Caco-2 (cell line): ENCODE results near the gene F13A1. TPM values are rescaled to one million over a fixed set of nuclear protein-coding genes. Genes with fewer than 3 reads are reported as not detected.

Experiments
- BruUV-seq: library from RNA; stranded (reverse); fragments of 400-500 nt; replicated peaks from 2 replicates; lab custom pipeline; 2021; lab: Mats Ljungman, UMichigan
- CTCF ChIA-PET: fragments of 300-600 bp; sonication (Branson Sonifier 250); formaldehyde crosslinking; loops from one replicate; lab custom pipeline; 2022; ENCODE audit warnings: antibody characterized with exemption; lab: Charles Lee
- POLR2A ChIA-PET: fragments of 300-600 bp; sonication (Branson Sonifier 250); formaldehyde crosslinking; loops from one replicate; lab custom pipeline; 2022; ENCODE audit warnings: antibody characterized with exemption; lab: Charles Lee
- DNase-seq, 2 experiments: peaks; one replicate each; pipeline versions ENCODE4 v3.0.0 to v3.0.0-alpha.2; 2020 to 2022
- H3K27me3 ChIP-seq: replicated peaks from 2 replicates; pipeline ENCODE4 v1.6.0; 2011; ENCODE audit warnings: low read length; ENCODE audit not compliant: control insufficient read depth, insufficient read depth
- H3K36me3 ChIP-seq: 2 replicates; pipeline ENCODE4 v1.5.1; 2011; ENCODE audit warnings: low read length; ENCODE audit not compliant: control insufficient read depth, insufficient read depth
- H3K4me1 ChIP-seq: fragments of 250-450 bp; sonication (Bioruptor Pico); 2 replicates; pipeline ENCODE4 v1.5.1; 2020; ENCODE audit warnings: mild to moderate bottlenecking
- H3K4me3 ChIP-seq: 2 replicates; pipeline ENCODE4 v1.5.1; 2011; ENCODE audit warnings: low read depth, mild to moderate bottlenecking, control low read depth, low read length
- H3K9me3 ChIP-seq: fragments of 250-450 bp; sonication (Bioruptor Pico); 2 replicates; pipeline ENCODE4 v1.5.1; 2020; ENCODE audit warnings: mild to moderate bottlenecking, moderate library complexity
- H3K27ac Mint-ChIP-seq: one replicate; pipeline ENCODE4 v1.8.0; 2022; ENCODE audit warnings: mixed read lengths; ENCODE audit not compliant: unreplicated experiment
- H3K27me3 Mint-ChIP-seq: one replicate; pipeline ENCODE4 v1.8.0; 2022; ENCODE audit warnings: mixed read lengths; ENCODE audit not compliant: insufficient read depth, unreplicated experiment
- H3K36me3 Mint-ChIP-seq: one replicate; pipeline ENCODE4 v1.8.0; 2022; ENCODE audit warnings: mild to moderate bottlenecking, mixed read lengths; ENCODE audit not compliant: insufficient read depth, unreplicated experiment
- H3K4me1 Mint-ChIP-seq: one replicate; pipeline ENCODE4 v1.8.0; 2022; ENCODE audit warnings: low read depth, mixed read lengths; ENCODE audit not compliant: unreplicated experiment
- H3K4me3 Mint-ChIP-seq: one replicate; pipeline ENCODE4 v1.8.0; 2022; ENCODE audit warnings: mild to moderate bottlenecking, moderate library complexity, mixed read lengths; ENCODE audit not compliant: unreplicated experiment
- H3K9me3 Mint-ChIP-seq: one replicate; pipeline ENCODE4 v1.8.0; 2022; ENCODE audit warnings: mixed read lengths; ENCODE audit not compliant: unreplicated experiment
- intact Hi-C: fragments of 100-400 bp; cut with micrococcal nuclease; formaldehyde crosslinking; loops from one replicate; pipeline ENCODE4 v1.10.0; 2022; ENCODE audit not compliant: unreplicated experiment
- total RNA-seq: library from RNA; stranded (reverse); gene quantifications from 2 replicates; pipeline ENCODE4 v1.2.3, GENCODE V29; 2022
- TF ChIP-seq, protein P1 (sequence below), 2 experiments: fragments of 200-600 bp in 1 of 2; IDR thresholded peaks; 1 replicate in 1 of 2; 2 replicates in 1 of 2; pipeline versions ENCODE4 v1.5.1 to v1.8.0; 2011 to 2022; ENCODE audit warnings: antibody characterized with exemption in 1 of 2, control low read depth in 1 of 2, inconsistent platforms in 1 of 2, low read depth in 1 of 2, low read length in 1 of 2, mild to moderate bottlenecking in 1 of 2, moderate library complexity in 1 of 2; ENCODE audit not compliant: insufficient read depth in 1 of 2, severe bottlenecking in 1 of 2, unreplicated experiment in 1 of 2

F13A1 gene
- total RNA-seq, 1 experiment from 2014 or later: not detected

DNA sequence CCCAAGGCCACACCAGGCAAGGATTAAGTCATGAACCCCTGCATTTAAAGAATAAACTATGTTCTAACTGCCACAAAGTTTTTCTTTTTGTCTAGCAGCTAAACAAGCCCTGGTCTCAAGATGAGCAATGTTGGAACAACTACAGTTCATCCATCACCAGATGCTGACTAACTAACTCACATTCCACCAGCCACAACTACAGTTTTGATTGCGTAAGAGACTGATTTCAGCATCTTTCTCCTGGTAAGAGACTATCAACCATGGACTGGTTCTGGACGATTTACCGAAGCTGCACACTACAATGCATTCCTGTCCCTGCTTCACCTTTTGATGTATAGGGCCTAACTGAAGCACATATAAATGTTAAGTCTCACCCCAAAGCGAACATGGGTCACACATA is 43.0 kb downstream of the F13A1 start:
- no TSS peak for BruUV-seq
- H3K4me3 ChIP-seq: no peak overlapping the region
- TF ChIP-seq, protein P1, sequence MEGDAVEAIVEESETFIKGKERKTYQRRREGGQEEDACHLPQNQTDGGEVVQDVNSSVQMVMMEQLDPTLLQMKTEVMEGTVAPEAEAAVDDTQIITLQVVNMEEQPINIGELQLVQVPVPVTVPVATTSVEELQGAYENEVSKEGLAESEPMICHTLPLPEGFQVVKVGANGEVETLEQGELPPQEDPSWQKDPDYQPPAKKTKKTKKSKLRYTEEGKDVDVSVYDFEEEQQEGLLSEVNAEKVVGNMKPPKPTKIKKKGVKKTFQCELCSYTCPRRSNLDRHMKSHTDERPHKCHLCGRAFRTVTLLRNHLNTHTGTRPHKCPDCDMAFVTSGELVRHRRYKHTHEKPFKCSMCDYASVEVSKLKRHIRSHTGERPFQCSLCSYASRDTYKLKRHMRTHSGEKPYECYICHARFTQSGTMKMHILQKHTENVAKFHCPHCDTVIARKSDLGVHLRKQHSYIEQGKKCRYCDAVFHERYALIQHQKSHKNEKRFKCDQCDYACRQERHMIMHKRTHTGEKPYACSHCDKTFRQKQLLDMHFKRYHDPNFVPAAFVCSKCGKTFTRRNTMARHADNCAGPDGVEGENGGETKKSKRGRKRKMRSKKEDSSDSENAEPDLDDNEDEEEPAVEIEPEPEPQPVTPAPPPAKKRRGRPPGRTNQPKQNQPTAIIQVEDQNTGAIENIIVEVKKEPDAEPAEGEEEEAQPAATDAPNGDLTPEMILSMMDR (IDR thresholded peaks at IDR 0.05; ENCODE audit: insufficient read depth in 1 of 2, low read depth in 1 of 2, low read length in 1 of 2, severe bottlenecking in 1 of 2, unreplicated experiment in 1 of 2): no peak
- no peaks in the 10 kb centered on the region for H3K9me3 Mint-ChIP-seq
- H3K36me3 Mint-ChIP-seq: no peaks in the 10 kb centered on the region
- DNase-seq: peak in 1 of 2 experiments; percentile 2
- no peaks in the 10 kb centered on the region for H3K36me3 ChIP-seq
- intact Hi-C loops: no loop called here
- H3K9me3 ChIP-seq: no peaks in the 10 kb centered on the region
- peaks cover 17% of the 10 kb centered on the region for H3K27me3 Mint-ChIP-seq
- no peak overlapping the region for H3K27ac Mint-ChIP-seq
- POLR2A ChIA-PET: no interaction called here
- no peak overlapping the region for H3K4me3 Mint-ChIP-seq
- no peaks in the 10 kb centered on the region for H3K4me1 ChIP-seq
- no peaks in the 10 kb centered on the region for H3K4me1 Mint-ChIP-seq
- no peaks in the 10 kb centered on the region for H3K27me3 ChIP-seq
- CTCF ChIA-PET: no interaction called here

GRCh38 chr6:6270948-6271535 is 49.4 kb downstream of the F13A1 start:
- no TSS peak for BruUV-seq
- Histone ChIP-seq H3K36me3 (no peaks in the 10 kb centered on the region), H3K4me1 (no peaks in the 10 kb centered on the region), H3K27me3 (no peaks in the 10 kb centered on the region), H3K9me3 (no peaks in the 10 kb centered on the region), H3K4me3 (no peak overlapping the region)
- peaks cover 18% of the 10 kb centered on the region for H3K27me3 Mint-ChIP-seq
- no peaks in the 10 kb centered on the region for H3K4me1 Mint-ChIP-seq
- ChIA-PET POLR2A (no interaction called here), CTCF (no interaction called here)
- TF ChIP-seq, protein P1 (IDR thresholded peaks at IDR 0.05; ENCODE audit: insufficient read depth in 1 of 2, low read depth in 1 of 2, low read length in 1 of 2, severe bottlenecking in 1 of 2, unreplicated experiment in 1 of 2): no peak
- DNase-seq: no peak
- intact Hi-C loops: no loop called here
- H3K36me3 Mint-ChIP-seq: no peaks in the 10 kb centered on the region
- no peak overlapping the region for H3K4me3 Mint-ChIP-seq
- H3K27ac Mint-ChIP-seq: no peak overlapping the region
- no peaks in the 10 kb centered on the region for H3K9me3 Mint-ChIP-seq

GRCh38 chr6:6260196-6260722 is 60.2 kb downstream of the F13A1 start:
- TF ChIP-seq, protein P1 (IDR thresholded peaks at IDR 0.05; ENCODE audit: insufficient read depth in 1 of 2, low read depth in 1 of 2, low read length in 1 of 2, severe bottlenecking in 1 of 2, unreplicated experiment in 1 of 2): no peak
- Mint-ChIP-seq H3K9me3 (no peaks in the 10 kb centered on the region), H3K36me3 (no peaks in the 10 kb centered on the region), H3K27me3 (peaks cover 22% of the 10 kb centered on the region), H3K27ac (no peak overlapping the region), H3K4me3 (no peak overlapping the region), H3K4me1 (no peaks in the 10 kb centered on the region)
- ChIA-PET POLR2A (no interaction called here), CTCF (no interaction called here)
- H3K9me3 ChIP-seq: no peaks in the 10 kb centered on the region
- no peaks in the 10 kb centered on the region for H3K4me1 ChIP-seq
- H3K4me3 ChIP-seq: no peak overlapping the region
- BruUV-seq: no TSS peak
- intact Hi-C loops: no loop called here
- H3K36me3 ChIP-seq: no peaks in the 10 kb centered on the region
- DNase-seq: no peak
- H3K27me3 ChIP-seq: no peaks in the 10 kb centered on the region; the same call in 1 of the 2 replicates
